Kidney (tissue), 14 donors: ENCODE results near the gene TMED4. TPM values are rescaled to one million over a fixed set of nuclear protein-coding genes. Genes with fewer than 3 reads are reported as not detected.

ENCODE experiments used
- DNase-seq, 5 donors: peaks; one replicate each; pipeline ENCODE4 v3.0.0-alpha.2; 2013 to 2020
- FAIRE-seq: peaks from 2 replicates; lab custom pipeline; 2012; peaks lifted over from hg19 to GRCh38; lab: Jason Lieb, UNC
- H3K27ac ChIP-seq, 2 donors: one replicate each; pipeline ENCODE4 v1.7.0; 2013; ENCODE audit warnings: low read depth in 2 of 2, low read length in 2 of 2, inconsistent platforms in 1 of 2
- H3K27me3 ChIP-seq: one replicate; pipeline ENCODE4 v1.7.1; 2013; ENCODE audit warnings: low read length, inconsistent platforms; ENCODE audit not compliant: control insufficient read depth, insufficient read depth
- H3K36me3 ChIP-seq, 3 donors: one replicate each; pipeline versions ENCODE4 v1.7.0 to v1.7.1; 2013; ENCODE audit warnings: low read length in 3 of 3, control low read depth in 1 of 3, inconsistent platforms in 1 of 3; ENCODE audit not compliant: insufficient read depth in 3 of 3, control insufficient read depth in 2 of 3
- H3K4me1 ChIP-seq, 3 donors: one replicate each; pipeline versions ENCODE4 v1.7.0 to v1.7.1; 2013; ENCODE audit warnings: low read length in 3 of 3, inconsistent platforms in 1 of 3, low read depth in 1 of 3; ENCODE audit not compliant: control insufficient read depth in 2 of 3, insufficient read depth in 2 of 3
- H3K4me3 ChIP-seq, 3 donors: one replicate each; pipeline versions ENCODE4 v1.7.0 to v1.8.1; 2013; ENCODE audit warnings: low read length in 3 of 3, control low read depth in 1 of 3, inconsistent platforms in 1 of 3
- H3K9ac ChIP-seq, 3 donors: one replicate each; pipeline versions ENCODE4 v1.7.0 to v1.7.1; 2013; ENCODE audit warnings: low read length in 3 of 3, control low read depth in 1 of 3, inconsistent platforms in 1 of 3
- H3K9me3 ChIP-seq, 3 donors: one replicate each; pipeline versions ENCODE4 v1.7.0 to v1.7.1; 2013; ENCODE audit warnings: low read length in 3 of 3, control low read depth in 1 of 3, inconsistent platforms in 1 of 3; ENCODE audit not compliant: control insufficient read depth in 2 of 3, insufficient read depth in 1 of 3
- CTCF ChIP-seq: IDR thresholded peaks from 3 replicates; pipeline ENCODE4 v1.5.1; 2012; ENCODE audit warnings: mild to moderate bottlenecking, moderate library complexity, borderline replicate concordance; ENCODE audit not compliant: insufficient read depth; ENCODE audit errors: extremely low read depth
- intact Hi-C: fragments of 100-400 bp; cut with DNase I; formaldehyde crosslinking; loops from one replicate; pipeline ENCODE4 v1.11.1; 2022
- polyA plus RNA-seq: library from polyadenylated mRNA; stranded (reverse); fragments of 350-450 nt; fragmentation: Illumina TruSeq; extraction: RNeasy Lipid Tissue Mini Kit (QIAGEN cat#74804); gene quantifications from one replicate; pipeline ENCODE4 v1.2.3, GENCODE V29; 2014; ENCODE audit warnings: low read depth, low replicate concordance; ENCODE audit not compliant: insufficient read depth
- total RNA-seq: library from RNA; stranded (reverse); fragmentation: NEBNext Ultra II Directional; extraction: Animal tissue kit (Norgen Biotek cat#: 25700); gene quantifications from one replicate; pipeline ENCODE4 v1.2.1, GENCODE V29; 2021
- donor health status: control.
- donor health status: control.
- donor health status: control.
- donor health status: control.
- donor health status: control.
- donor health status: DM: yes; HTN: yes; CAD: no.
- donor health status: Normal renal cell carcinoma (clear cell type).

The TMED4 gene
- total and polyA plus RNA-seq, 2 donors from 2014 or later: 105 to 138 TPM

- H3K27me3 ChIP-seq: no peaks in the 10 kb centered on the region
- DNase-seq (no peak), FAIRE-seq (no peak)
- no peak for TF ChIP-seq CTCF
- no peaks in the 10 kb centered on the region for H3K9me3 ChIP-seq
- intact Hi-C loops: no loop called here
- no peak overlapping the region for H3K9ac ChIP-seq
- H3K27ac ChIP-seq: no peak overlapping the region
- peaks cover 0 to 41% (median 14%) of the 10 kb centered on the region in 3 donors for H3K4me1 ChIP-seq
- H3K36me3 ChIP-seq: peaks cover 6 to 23% (median 8%) of the 10 kb centered on the region in 3 donors
- no peak overlapping the region for H3K4me3 ChIP-seq
Measured at GRCh38 chr7:44621750-44622103, 39.7 kb upstream of the TMED4 start.

GRCh38 chr7:44621034-44621749 lies 39.2 kb upstream of the TMED4 start:
- H3K27ac ChIP-seq: no peak overlapping the region

GRCh38 chr7:44618753-44619152 lies 36.7 kb upstream of the TMED4 start:
- Histone ChIP-seq H3K4me1 (peaks cover 0 to 43% (median 18%) of the 10 kb centered on the region in 3 donors), H3K36me3 (no peaks in the 10 kb centered on the region), H3K9ac (peak overlapping the region in 1 of 3 donors; percentile 1), H3K9me3 (no peaks in the 10 kb centered on the region), H3K27ac (peak overlapping the region; percentile 28 to 46), H3K27me3 (no peaks in the 10 kb centered on the region), H3K4me3 (no peak overlapping the region)
- DNase-seq: peak in 2 of 5 donors; percentile 25 to 43
- TF ChIP-seq CTCF: no peak
- intact Hi-C loops: no loop called here
- FAIRE-seq: no peak

More at GRCh38 chr7:44621034-44621749, 39.2 kb upstream of the TMED4 start:
- Histone ChIP-seq H3K27me3 (no peaks in the 10 kb centered on the region), H3K4me3 (no peak overlapping the region), H3K36me3 (peaks cover 3 to 18% (median 3%) of the 10 kb centered on the region in 3 donors), H3K9me3 (no peaks in the 10 kb centered on the region), H3K4me1 (peaks cover 0 to 41% (median 10%) of the 10 kb centered on the region in 3 donors), H3K9ac (no peak overlapping the region)
- FAIRE-seq (no peak), DNase-seq (no peak)
- TF ChIP-seq CTCF: no peak
- intact Hi-C loops: no loop called here
